Brain microvascular endothelial cell (primary cell): Measurements from ENCODE around the gene ZNF695.

Source experiments
- DNase-seq: peaks from one replicate; pipeline ENCODE4 v3.0.0-alpha.2; 2020
- H3K27ac ChIP-seq: fragments of 250-450 bp; sonication (Bioruptor Pico); 2 replicates; pipeline ENCODE4 v1.5.1; 2020; ENCODE audit warnings: mild to moderate bottlenecking, moderate library complexity
- H3K27me3 ChIP-seq: fragments of 250-450 bp; sonication (Bioruptor Pico); replicated peaks from 2 replicates; pipeline ENCODE4 v1.5.1; 2020; ENCODE audit warnings: mild to moderate bottlenecking
- H3K36me3 ChIP-seq: fragments of 250-450 bp; sonication (Bioruptor Pico); replicated peaks from 2 replicates; pipeline ENCODE4 v1.5.1; 2020; ENCODE audit warnings: mild to moderate bottlenecking
- H3K4me3 ChIP-seq: 2 replicates; pipeline ENCODE4 v1.5.1; 2011; ENCODE audit warnings: low read depth, mild to moderate bottlenecking, control low read depth, low read length, moderate library complexity
- in situ Hi-C: cut with HindIII; loops from 2 replicates; pipeline ENCODE4 v1.10.0; 2017; ENCODE audit warnings: low sequenced_read_pairs, low pct_ligation_motif_present
- TF ChIP-seq, protein P1 (sequence below): IDR thresholded peaks from 2 replicates; pipeline ENCODE4 v1.5.1; 2011; ENCODE audit warnings: low read depth, mild to moderate bottlenecking, moderate library complexity, low read length, control low read depth, inconsistent platforms; ENCODE audit errors: missing control alignments

The ZNF695 gene

DNA sequence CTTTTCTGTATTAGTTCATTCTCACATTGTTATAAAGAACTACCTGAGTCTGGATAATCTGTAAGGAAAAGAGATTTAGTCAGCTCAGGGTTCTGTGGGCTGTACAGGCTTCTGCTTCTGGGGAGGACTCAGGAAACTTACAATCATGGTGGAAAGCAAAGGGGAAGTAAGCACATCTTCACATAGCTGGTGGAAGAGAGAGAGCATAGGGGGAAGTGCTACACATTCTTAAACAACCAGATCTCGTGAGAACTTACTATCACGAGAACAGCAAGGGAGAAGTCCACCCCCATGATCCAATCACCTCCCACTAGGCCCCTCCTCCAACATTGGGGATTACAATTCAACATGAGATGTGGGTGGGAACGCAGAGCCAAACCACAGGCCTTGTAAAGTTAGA is 38.2 kb downstream of the ZNF695 start:
- Histone ChIP-seq H3K36me3 (no peaks in the 10 kb centered on the region), H3K4me3 (no peak overlapping the region), H3K27ac (no peak overlapping the region), H3K27me3 (no peaks in the 10 kb centered on the region)
- no peak for DNase-seq
- in situ Hi-C loops: no loop called here
- TF ChIP-seq, protein P1, sequence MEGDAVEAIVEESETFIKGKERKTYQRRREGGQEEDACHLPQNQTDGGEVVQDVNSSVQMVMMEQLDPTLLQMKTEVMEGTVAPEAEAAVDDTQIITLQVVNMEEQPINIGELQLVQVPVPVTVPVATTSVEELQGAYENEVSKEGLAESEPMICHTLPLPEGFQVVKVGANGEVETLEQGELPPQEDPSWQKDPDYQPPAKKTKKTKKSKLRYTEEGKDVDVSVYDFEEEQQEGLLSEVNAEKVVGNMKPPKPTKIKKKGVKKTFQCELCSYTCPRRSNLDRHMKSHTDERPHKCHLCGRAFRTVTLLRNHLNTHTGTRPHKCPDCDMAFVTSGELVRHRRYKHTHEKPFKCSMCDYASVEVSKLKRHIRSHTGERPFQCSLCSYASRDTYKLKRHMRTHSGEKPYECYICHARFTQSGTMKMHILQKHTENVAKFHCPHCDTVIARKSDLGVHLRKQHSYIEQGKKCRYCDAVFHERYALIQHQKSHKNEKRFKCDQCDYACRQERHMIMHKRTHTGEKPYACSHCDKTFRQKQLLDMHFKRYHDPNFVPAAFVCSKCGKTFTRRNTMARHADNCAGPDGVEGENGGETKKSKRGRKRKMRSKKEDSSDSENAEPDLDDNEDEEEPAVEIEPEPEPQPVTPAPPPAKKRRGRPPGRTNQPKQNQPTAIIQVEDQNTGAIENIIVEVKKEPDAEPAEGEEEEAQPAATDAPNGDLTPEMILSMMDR: no peak

DNA sequence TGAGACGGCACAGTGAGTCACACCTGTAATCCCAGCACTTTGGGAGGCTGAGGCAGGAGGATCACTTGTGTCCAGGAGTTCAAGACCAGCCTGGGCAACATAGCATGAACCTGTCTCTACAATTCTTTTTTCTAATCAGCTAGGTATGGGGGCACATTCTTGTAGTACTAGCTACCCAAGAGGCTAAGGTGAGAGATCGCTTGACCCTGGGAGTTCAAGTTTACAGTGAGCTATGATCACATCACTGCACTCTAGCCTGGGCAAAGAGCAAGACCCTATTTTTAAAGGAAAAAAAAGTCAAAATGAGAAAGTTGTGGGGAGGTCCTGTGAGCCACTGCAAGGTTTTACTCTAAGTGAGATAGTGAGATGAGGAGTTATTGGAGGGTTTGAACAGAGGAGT is 41.4 kb downstream of the ZNF695 start:
- H3K27ac ChIP-seq: no peak overlapping the region
- TF ChIP-seq, protein P1: no peak
- H3K4me3 ChIP-seq: no peak overlapping the region
- no peak for DNase-seq
- no peaks in the 10 kb centered on the region for H3K36me3 ChIP-seq
- in situ Hi-C loops: no loop called here
- H3K27me3 ChIP-seq: no peaks in the 10 kb centered on the region

DNA sequence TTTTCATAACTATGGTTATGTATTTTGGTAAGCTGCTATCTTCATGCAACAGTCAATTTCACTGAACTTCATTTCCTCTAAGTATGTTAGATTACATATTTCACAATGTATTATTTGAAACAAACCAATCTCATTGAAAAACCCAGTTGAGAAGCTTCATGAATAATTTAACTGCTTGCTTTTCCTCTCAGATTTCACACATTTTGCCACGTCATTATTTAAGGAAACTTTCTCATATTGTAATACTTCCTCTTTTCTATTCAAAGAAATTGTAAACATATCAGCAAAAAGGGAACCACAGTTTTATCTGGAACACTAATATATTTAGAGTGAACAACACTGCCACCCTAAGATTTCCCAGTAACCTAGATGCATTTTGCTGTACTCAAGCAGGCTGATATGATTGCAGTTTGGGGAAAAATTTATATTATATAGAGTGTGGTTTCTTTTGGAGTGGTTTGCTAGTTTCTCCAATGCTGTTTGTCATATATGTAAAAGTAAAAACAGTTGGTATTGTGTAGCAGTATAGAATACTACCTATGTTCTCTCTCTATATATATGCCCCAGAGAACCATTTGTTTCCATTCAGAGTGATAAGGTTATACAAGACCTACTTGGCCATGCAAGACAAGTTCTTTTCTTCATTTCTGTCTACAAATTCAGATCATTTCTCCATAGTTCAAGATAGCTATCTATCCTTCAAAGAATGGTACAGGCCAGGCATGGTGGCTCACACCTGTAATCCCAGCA is 47.7 kb downstream of the ZNF695 start:
- Histone ChIP-seq H3K36me3 (no peaks in the 10 kb centered on the region), H3K27me3 (no peaks in the 10 kb centered on the region), H3K4me3 (no peak overlapping the region), H3K27ac (no peak overlapping the region)
- in situ Hi-C loops: no loop called here
- DNase-seq: no peak
- TF ChIP-seq, protein P1: no peak

DNA sequence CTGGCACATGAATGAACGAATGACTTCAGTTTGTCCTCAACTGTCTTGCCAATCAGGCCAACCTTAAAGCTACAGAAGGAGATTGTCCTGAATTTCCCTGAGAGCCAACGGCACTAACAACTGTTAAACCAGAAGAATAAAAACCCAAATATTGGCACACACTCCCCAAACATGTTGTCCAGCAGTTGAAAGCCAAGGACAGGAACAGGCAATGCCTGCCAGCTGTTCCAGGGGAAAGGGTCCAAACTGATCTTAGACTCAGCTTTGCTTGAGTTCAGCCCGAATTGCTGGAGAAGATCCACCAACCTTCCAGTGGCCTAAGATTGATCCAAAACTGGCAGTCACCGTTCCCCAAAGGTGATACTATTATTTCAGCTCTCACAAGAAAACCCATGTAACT is 53.7 kb downstream of the ZNF695 start:
- H3K36me3 ChIP-seq: no peaks in the 10 kb centered on the region
- H3K4me3 ChIP-seq: no peak overlapping the region
- in situ Hi-C loops: no loop called here
- H3K27ac ChIP-seq: no peak overlapping the region
- H3K27me3 ChIP-seq: no peaks in the 10 kb centered on the region
- TF ChIP-seq, protein P1: no peak
- DNase-seq: no peak

DNA sequence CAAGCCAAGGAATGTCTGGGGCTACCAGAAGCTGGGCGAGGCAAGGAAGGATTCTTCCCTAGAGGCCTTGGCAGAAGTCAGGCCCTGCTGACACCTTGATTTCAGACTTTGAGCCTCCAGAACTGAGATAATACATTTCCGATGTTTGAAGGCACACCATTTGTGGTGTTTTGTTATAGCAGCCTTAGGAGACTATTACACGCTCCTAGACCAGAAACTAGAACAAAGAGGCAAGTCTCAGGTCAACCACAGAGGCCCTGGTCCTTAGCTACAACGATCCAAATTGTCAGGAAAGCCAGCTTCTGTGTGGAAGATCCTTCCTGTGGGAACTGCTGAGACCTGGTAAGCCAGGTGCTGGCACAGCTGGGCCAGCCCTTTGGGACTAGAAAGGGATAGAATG is 56.4 kb downstream of the ZNF695 start:
- no peak for DNase-seq
- no peaks in the 10 kb centered on the region for H3K36me3 ChIP-seq
- in situ Hi-C loops: no loop called here
- no peak overlapping the region for H3K27ac ChIP-seq
- no peak overlapping the region for H3K4me3 ChIP-seq
- TF ChIP-seq, protein P1: no peak
- no peaks in the 10 kb centered on the region for H3K27me3 ChIP-seq

DNA sequence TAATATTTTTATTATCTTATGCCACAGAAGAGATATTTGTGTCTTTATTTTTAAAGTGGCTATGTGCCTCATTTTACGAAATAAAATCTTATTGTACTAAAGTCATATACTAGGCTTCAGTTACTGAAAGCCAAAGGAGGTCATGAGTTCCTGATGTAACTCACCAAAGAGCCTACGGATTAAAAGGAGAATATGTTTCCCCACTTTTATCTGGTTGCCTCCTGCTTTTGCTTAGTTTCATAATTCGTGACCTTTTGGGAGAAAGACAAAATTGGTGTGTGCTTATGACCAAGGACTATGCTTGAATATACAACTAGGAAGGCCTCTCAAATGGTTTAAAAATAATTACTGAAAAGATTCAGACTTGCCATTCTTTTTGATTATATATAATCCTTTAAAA is 57.9 kb downstream of the ZNF695 start:
- no peak for DNase-seq
- TF ChIP-seq, protein P1: no peak
- H3K4me3 ChIP-seq: no peak overlapping the region
- no peak overlapping the region for H3K27ac ChIP-seq
- no peaks in the 10 kb centered on the region for H3K36me3 ChIP-seq
- in situ Hi-C loops: no loop called here
- H3K27me3 ChIP-seq: no peaks in the 10 kb centered on the region
